OCI-M2 (cell line): Measurements from ENCODE around the gene ETDA.
"Not testable (repeated sequence)": the region's sequence is repeated elsewhere in the genome, so short reads cannot be mapped to it uniquely, and the experiment has no call there.

ENCODE experiments used
- DNase-seq: peaks from one replicate; lab custom pipeline; 2025; ENCODE audit not compliant: unreplicated experiment; lab: John Stamatoyannopoulos, UW

ETDA gene

GRCh38 chrX:135252011-135252518 lies at the start of gene ETDA:
Gene ETDA, plus strand, starts transcription at chrX:135252061. Its CDS starts 1,216 bp downstream, at chrX:135253277.
- not testable (repeated sequence) for DNase-seq

- DNase-seq = not testable (repeated sequence)
These were observed 45.4 kb upstream of the ETDA start for GRCh38 chrX:135206427-135206826.

GRCh38 chrX:135213200-135213844 lies 38.5 kb upstream of the ETDA start:
- DNase-seq = no peak

GRCh38 chrX:135245989-135246388 lies 5.9 kb upstream of the ETDA start:
- DNase-seq = not testable (repeated sequence)

GRCh38 chrX:135256087-135256684 lies 4.3 kb downstream of the ETDA start:
- DNase-seq = not testable (repeated sequence)

GRCh38 chrX:135256923-135257322 lies 5.1 kb downstream of the ETDA start:
- DNase-seq = no peak

- DNase-seq = no peak
These were observed 5.6 kb downstream of the ETDA start for GRCh38 chrX:135257469-135257868.

GRCh38 chrX:135260976-135261375 lies 9.1 kb downstream of the ETDA start:
- not testable (repeated sequence) for DNase-seq

GRCh38 chrX:135263376-135263775 lies 11.5 kb downstream of the ETDA start:
- DNase-seq = not testable (repeated sequence)

GRCh38 chrX:135264206-135264605 lies 12.3 kb downstream of the ETDA start:
- no peak for DNase-seq

GRCh38 chrX:135273162-135273561 lies 21.3 kb downstream of the ETDA start:
- no peak for DNase-seq

- DNase-seq = no peak
These were observed 24.1 kb downstream of the ETDA start for GRCh38 chrX:135275973-135276372.

GRCh38 chrX:135287266-135287823 lies 35.5 kb downstream of the ETDA start:
- DNase-seq = no peak

GRCh38 chrX:135295238-135295943 lies 43.5 kb downstream of the ETDA start:
- DNase-seq = no peak

- DNase-seq = no peak
These were observed 44.1 kb downstream of the ETDA start for GRCh38 chrX:135295944-135296305.

- no peak for DNase-seq
These were observed 50.5 kb downstream of the ETDA start for GRCh38 chrX:135302269-135302873.
